HepG2 (cell line): Measurements from ENCODE around the gene PRR35. TPM values are rescaled to one million over a fixed set of nuclear protein-coding genes. Genes with fewer than 3 reads are reported as not detected.

Source experiments
- BORCS8-MEF2B ChIP-seq: sonication (generic); formaldehyde crosslinking; IDR thresholded peaks from 2 replicates; pipeline ENCODE4 v1.8.0; 2022; ENCODE audit warnings: mild to moderate bottlenecking, missing genetic modification reagents
- BRD4 ChIP-seq: sonication (generic); formaldehyde crosslinking; IDR thresholded peaks from 2 replicates; pipeline ENCODE4 v1.4.0; 2020; ENCODE audit warnings: missing genetic modification reagents
- CBX5 ChIP-seq: sonication (generic); formaldehyde crosslinking; IDR thresholded peaks from 2 replicates; pipeline ENCODE4 v1.4.0; 2020; ENCODE audit warnings: missing genetic modification reagents, borderline replicate concordance
- DDIT3 ChIP-seq: sonication (generic); formaldehyde crosslinking; IDR thresholded peaks from 2 replicates; pipeline ENCODE4 v1.4.0; 2020; ENCODE audit warnings: mild to moderate bottlenecking, missing genetic modification reagents
- E2F2 ChIP-seq: sonication (generic); formaldehyde crosslinking; IDR thresholded peaks from 2 replicates; pipeline ENCODE4 v1.4.0; 2020; ENCODE audit warnings: missing genetic modification reagents, borderline replicate concordance
- EEA1 ChIP-seq: sonication (generic); formaldehyde crosslinking; IDR thresholded peaks from 2 replicates; pipeline ENCODE4 v1.5.1; 2020; ENCODE audit warnings: mild to moderate bottlenecking, missing genetic modification reagents, borderline replicate concordance
- ELF1 ChIP-seq: sonication (generic); formaldehyde crosslinking; IDR thresholded peaks from 2 replicates; pipeline ENCODE4 v1.4.0; 2020; ENCODE audit warnings: missing genetic modification reagents
- ELK4 ChIP-seq: sonication (generic); formaldehyde crosslinking; IDR thresholded peaks from 2 replicates; pipeline ENCODE4 v1.9.0; 2021; ENCODE audit warnings: missing genetic modification reagents, borderline replicate concordance
- FOXK1 ChIP-seq: sonication (generic); formaldehyde crosslinking; IDR thresholded peaks from 2 replicates; pipeline ENCODE4 v1.4.0; 2020; ENCODE audit warnings: low read depth, missing genetic modification reagents, borderline replicate concordance
- FOXM1 ChIP-seq: sonication (generic); formaldehyde crosslinking; IDR thresholded peaks from 2 replicates; pipeline ENCODE4 v1.5.0; 2020; ENCODE audit warnings: missing genetic modification reagents
- HMGXB3 ChIP-seq: sonication (generic); formaldehyde crosslinking; IDR thresholded peaks from 2 replicates; pipeline ENCODE4 v1.4.0; 2020; ENCODE audit warnings: missing genetic modification reagents, borderline replicate concordance
- KDM2A ChIP-seq: sonication (generic); formaldehyde crosslinking; IDR thresholded peaks from 2 replicates; pipeline ENCODE4 v1.4.0; 2020; ENCODE audit warnings: low read depth, missing genetic modification reagents, borderline replicate concordance
- MAX ChIP-seq: IDR thresholded peaks from 2 replicates; pipeline ENCODE4 v1.6.1; 2012; ENCODE audit warnings: inconsistent platforms
- SSRP1 ChIP-seq: IDR thresholded peaks from 2 replicates; pipeline ENCODE4 v1.6.1; 2016; ENCODE audit warnings: control low read depth
- TARDBP ChIP-seq: sonication (generic); formaldehyde crosslinking; IDR thresholded peaks from 2 replicates; pipeline ENCODE4 v1.8.0; 2022; ENCODE audit warnings: mild to moderate bottlenecking, missing genetic modification reagents
- TBX2 ChIP-seq: sonication (generic); formaldehyde crosslinking; IDR thresholded peaks from 2 replicates; pipeline ENCODE4 v1.5.0; 2020; ENCODE audit warnings: missing genetic modification reagents, mild to moderate bottlenecking, borderline replicate concordance
- THAP11 ChIP-seq: IDR thresholded peaks from 2 replicates; pipeline ENCODE4 v1.6.1; 2016; ENCODE audit warnings: missing biosample characterization, missing genetic modification reagents
- TRIM22 ChIP-seq: fragments of 450-650 bp; IDR thresholded peaks from 2 replicates; pipeline ENCODE4 v1.6.1; 2017
- XRCC5 ChIP-seq: fragments of 200-400 bp; formaldehyde crosslinking; optimal IDR thresholded peaks from 2 replicates; pipeline ENCODE3; 2017; ENCODE audit warnings: mild to moderate bottlenecking, low read length
- ZNF143 ChIP-seq: sonication (generic); formaldehyde crosslinking; IDR thresholded peaks from 2 replicates; pipeline ENCODE4 v1.4.0; 2020; ENCODE audit warnings: missing genetic modification reagents
- ZNF234 ChIP-seq: sonication (generic); formaldehyde crosslinking; conservative IDR thresholded peaks from 2 replicates; pipeline ENCODE4 v1.5.1; 2020; ENCODE audit warnings: mild to moderate bottlenecking, missing genetic modification reagents
- ZNF350 ChIP-seq: sonication (generic); formaldehyde crosslinking; IDR thresholded peaks from 2 replicates; pipeline ENCODE4 v1.4.0; 2020; ENCODE audit warnings: mild to moderate bottlenecking, low read depth, missing genetic modification reagents, borderline replicate concordance
- ZNF674 ChIP-seq: sonication (generic); formaldehyde crosslinking; IDR thresholded peaks from 2 replicates; pipeline ENCODE4 v1.5.0; 2020; ENCODE audit warnings: low read depth, mild to moderate bottlenecking, missing genetic modification reagents
- polyA plus RNA-seq, 8 experiments: library from polyadenylated mRNA; depleted of rRNA in 3 of 8; stranded (reverse) in 7 of 8; unstranded in 1 of 8; fragments of >200 nt; fragmentation: Illumina TruSeq in 4 of 8; extraction: Trizol in 4 of 8; gene quantifications; 2 replicates each; pipeline versions ENCODE4 v1.2.1 to v1.2.3, GENCODE V29; 2011 to 2016; ENCODE audit warnings: low read depth in 4 of 8, missing spikeins in 1 of 8, mixed read lengths in 1 of 8; ENCODE audit not compliant: insufficient read depth in 1 of 8
- total RNA-seq, 5 experiments: library from RNA; depleted of rRNA; stranded (reverse); fragments of >200 nt; fragmentation: Illumina TruSeq; extraction: Trizol; gene quantifications; 2 replicates each; pipeline ENCODE4 v1.2.3, GENCODE V29; 2016; ENCODE audit warnings: low read depth in 1 of 5

Gene PRR35
- total and polyA plus RNA-seq, 2 of the 13 experiments (the other 11 are each of a cell fraction or from before 2014, with no cell fraction given): 0.07 to 0.16 TPM

- TF ChIP-seq TRIM22 (no peak), FOXK1 (CRISPR knock-in tag) (no peak), TARDBP (CRISPR knock-in tag) (peak; percentile 48; the same call in 1 of the 2 replicates), TBX2 (CRISPR knock-in tag) (no peak; the same call in 1 of the 2 replicates), ZNF674 (no peak), KDM2A (CRISPR knock-in tag) (peak; percentile 84), BORCS8-MEF2B (CRISPR knock-in tag) (peak; percentile 71), THAP11 (CRISPR knock-in tag) (peak; percentile 75), ELK4 (CRISPR knock-in tag) (no peak), DDIT3 (no peak), XRCC5 (peak; percentile 76), SSRP1 (CRISPR knock-in tag) (no peak), E2F2 (CRISPR knock-in tag) (no peak), CBX5 (peak; percentile 72), ELF1 (CRISPR knock-in tag) (peak; percentile 30; the same call in 1 of the 2 replicates), MAX (peak; percentile 75), FOXM1 (CRISPR knock-in tag) (no peak), BRD4 (no peak), EEA1 (no peak), ZNF350 (CRISPR knock-in tag) (no peak), HMGXB3 (peak; percentile 35; the same call in 1 of the 2 replicates), ZNF234 (CRISPR knock-in tag) (no peak), ZNF143 (peak; percentile 43; the same call in 1 of the 2 replicates)
Observed at GRCh38 chr16:578870-579405, 18.7 kb downstream of the PRR35 start (continued).
